NCI-H1694 treated with DMSO at 0.1 percent for 48 hours (cell line): Measurements from ENCODE around the gene AK3.
"Not testable (repeated sequence)": the region's sequence is repeated elsewhere in the genome, so short reads cannot be mapped to it uniquely, and the experiment has no call there.

Experiments
- DNase-seq: peaks from one replicate; lab custom pipeline; 2025; lab: John Stamatoyannopoulos, UW

The AK3 gene

DNA sequence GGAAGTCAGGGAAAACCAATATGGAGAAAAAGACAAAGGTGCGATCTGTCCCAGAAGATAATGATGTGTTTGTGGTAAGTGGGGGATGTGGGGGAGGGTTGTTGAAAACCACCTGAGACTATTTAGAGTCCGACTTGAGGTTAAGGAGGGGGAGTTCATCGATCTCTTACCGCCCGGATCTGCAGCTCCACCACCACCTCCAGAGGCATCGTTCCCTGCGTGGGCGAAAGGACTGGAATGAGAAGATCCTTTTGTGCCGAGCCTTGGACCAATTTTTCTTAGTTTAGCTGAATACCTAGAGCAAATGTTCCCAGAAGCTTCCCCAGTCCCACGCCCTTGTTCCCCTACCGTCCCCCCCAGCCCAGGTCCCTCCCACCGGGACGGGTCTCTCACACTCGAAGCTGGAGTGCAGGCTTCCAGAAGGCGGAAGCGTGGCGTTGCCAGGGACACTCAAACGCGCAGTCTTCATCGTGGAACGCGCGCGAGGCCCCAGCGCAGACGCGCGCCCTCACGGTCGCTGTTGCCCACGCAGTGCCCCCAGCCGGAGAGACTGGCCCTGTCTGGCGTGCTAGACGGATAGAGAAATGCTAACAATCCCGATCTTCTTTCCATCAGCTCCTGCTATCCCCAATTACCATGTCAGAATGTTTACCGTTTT is 74.8 kb downstream of the AK3 start, which contains the start of gene SPATA6L:
SPATA6L (minus strand) TSS at position 439 of the 658 bp plus-strand sequence; CDS start at position 209, 230 bp downstream.
- peak; percentile 26 for DNase-seq

DNA sequence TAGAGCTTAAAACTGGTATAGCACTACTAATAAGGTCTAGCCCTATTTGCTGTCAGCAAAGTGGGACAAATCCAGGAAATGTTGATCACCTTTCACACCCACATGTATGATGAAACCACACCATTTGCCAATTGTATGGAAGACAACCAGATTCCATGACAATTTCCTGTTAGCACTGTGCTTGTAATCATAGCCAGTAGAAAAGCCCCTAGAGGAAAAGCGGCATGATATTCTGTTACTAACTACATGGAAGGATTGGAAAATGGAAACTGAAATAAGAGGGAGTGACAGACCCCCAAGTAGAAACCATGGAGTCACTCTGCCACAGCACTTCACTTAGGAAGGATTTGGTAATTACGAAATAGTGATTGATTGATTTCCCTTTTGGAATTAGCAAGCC is 75.6 kb downstream of the AK3 start:
- DNase-seq: no peak

DNA sequence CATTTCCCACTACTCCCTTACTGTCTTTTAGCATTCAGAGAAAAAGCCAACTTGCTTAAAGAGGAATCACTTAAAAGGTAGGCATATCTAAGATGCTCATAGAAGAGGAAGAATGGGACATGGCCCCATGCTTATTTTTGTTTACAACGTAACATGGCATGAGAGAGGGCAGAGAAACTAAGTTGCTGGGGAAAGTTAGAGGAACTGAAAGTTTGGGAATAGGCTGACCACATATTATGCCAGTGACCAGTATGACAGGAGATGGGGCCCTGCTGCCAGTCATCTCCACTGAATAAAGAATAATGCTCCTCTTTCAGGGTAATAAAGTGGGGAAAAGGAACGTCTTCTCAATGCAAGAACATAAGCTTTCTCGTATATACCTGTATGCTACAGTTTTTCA is 77.0 kb downstream of the AK3 start:
- no peak for DNase-seq

GRCh38 chr9:4662989-4663792 is 77.8 kb downstream of the AK3 start:
- no peak for DNase-seq

- DNase-seq: peak; percentile 80
Observed at GRCh38 chr9:4662108-4662988, 78.7 kb downstream of the AK3 start, which contains the start of gene PLPP6. Gene PLPP6, plus strand, starts transcription at chr9:4662294. Its CDS starts 82 bp downstream, at chr9:4662376.

- DNase-seq: no peak
Observed at GRCh38 chr9:4661611-4662010, 79.4 kb downstream of the AK3 start.

GRCh38 chr9:4661165-4661564 is 79.8 kb downstream of the AK3 start:
- no peak for DNase-seq

- not testable (repeated sequence) for DNase-seq
Observed at GRCh38 chr9:4660665-4661064, 80.3 kb downstream of the AK3 start.
